Osteocyte (in vitro differentiated cells): ENCODE measurements around the gene CNKSR3. TPM values are rescaled to one million over a fixed set of nuclear protein-coding genes. Genes with fewer than 3 reads are reported as not detected.

ENCODE experiments used
- DNase-seq: peaks from one replicate; pipeline ENCODE4 v3.0.0; 2021; ENCODE audit warnings: mixed read lengths; ENCODE audit not compliant: unreplicated experiment; ENCODE audit errors: extremely low spot score
- H3K27ac Mint-ChIP-seq: one replicate; pipeline ENCODE4 v1.8.0; 2021; ENCODE audit warnings: mild to moderate bottlenecking, mixed read lengths; ENCODE audit not compliant: unreplicated experiment
- H3K27me3 Mint-ChIP-seq: one replicate; pipeline ENCODE4 v1.8.0; 2021; ENCODE audit warnings: mixed read lengths; ENCODE audit not compliant: unreplicated experiment
- H3K36me3 Mint-ChIP-seq: one replicate; pipeline ENCODE4 v1.8.0; 2021; ENCODE audit warnings: mixed read lengths; ENCODE audit not compliant: unreplicated experiment
- H3K4me1 Mint-ChIP-seq: one replicate; pipeline ENCODE4 v1.8.0; 2021; ENCODE audit warnings: mixed read lengths; ENCODE audit not compliant: unreplicated experiment
- H3K4me3 Mint-ChIP-seq: one replicate; pipeline ENCODE4 v1.8.0; 2021; ENCODE audit warnings: mild to moderate bottlenecking, moderate library complexity, mixed read lengths; ENCODE audit not compliant: unreplicated experiment
- H3K9me3 Mint-ChIP-seq: one replicate; pipeline ENCODE4 v1.8.0; 2021; ENCODE audit warnings: mixed read lengths; ENCODE audit not compliant: unreplicated experiment
- CTCF ChIP-seq: fragments of 200-600 bp; sonication (generic); IDR thresholded peaks from 2 replicates; pipeline ENCODE4 v1.5.0; 2021; ENCODE audit warnings: antibody characterized with exemption, mild to moderate bottlenecking, moderate library complexity
- total RNA-seq: library from RNA; stranded (reverse); gene quantifications from 2 replicates; pipeline ENCODE4 v1.2.1, GENCODE V29; 2021

Gene CNKSR3
- total RNA-seq, 1 donor from 2014 or later = 14.6 TPM

- Mint-ChIP-seq H3K4me3 (no peak overlapping the region), H3K9me3 (no peaks in the 10 kb centered on the region), H3K4me1 (peaks cover 3% of the 10 kb centered on the region), H3K27ac (no peak overlapping the region), H3K36me3 (peaks cover 6% of the 10 kb centered on the region), H3K27me3 (no peaks in the 10 kb centered on the region)
- no peak for DNase-seq
- no peak for TF ChIP-seq CTCF
Observed at GRCh38 chr6:154466971-154467679, 43.4 kb downstream of the CNKSR3 start.

- Mint-ChIP-seq H3K27ac (no peak overlapping the region), H3K4me3 (no peak overlapping the region), H3K9me3 (no peaks in the 10 kb centered on the region), H3K27me3 (no peaks in the 10 kb centered on the region), H3K36me3 (peaks cover 6% of the 10 kb centered on the region), H3K4me1 (peaks cover 3% of the 10 kb centered on the region)
- no peak for TF ChIP-seq CTCF
- no peak for DNase-seq
Observed at GRCh38 chr6:154466139-154466538, 44.3 kb downstream of the CNKSR3 start.

GRCh38 chr6:154463573-154464419 lies 46.7 kb downstream of the CNKSR3 start:
- H3K4me3 Mint-ChIP-seq = no peak overlapping the region
- no peak for DNase-seq
- no peaks in the 10 kb centered on the region for H3K36me3 Mint-ChIP-seq
- TF ChIP-seq CTCF = no peak
- no peaks in the 10 kb centered on the region for H3K9me3 Mint-ChIP-seq
- peaks cover 18% of the 10 kb centered on the region for H3K4me1 Mint-ChIP-seq
- H3K27ac Mint-ChIP-seq = no peak overlapping the region
- H3K27me3 Mint-ChIP-seq = no peaks in the 10 kb centered on the region

GRCh38 chr6:154462425-154462824 lies 48.1 kb downstream of the CNKSR3 start:
- no peak for TF ChIP-seq CTCF
- no peaks in the 10 kb centered on the region for H3K27me3 Mint-ChIP-seq
- H3K27ac Mint-ChIP-seq = no peak overlapping the region
- no peak overlapping the region for H3K4me3 Mint-ChIP-seq
- peaks cover 28% of the 10 kb centered on the region for H3K4me1 Mint-ChIP-seq
- no peaks in the 10 kb centered on the region for H3K36me3 Mint-ChIP-seq
- DNase-seq = no peak
- no peaks in the 10 kb centered on the region for H3K9me3 Mint-ChIP-seq

- no peaks in the 10 kb centered on the region for H3K27me3 Mint-ChIP-seq
- DNase-seq = no peak
- H3K9me3 Mint-ChIP-seq = no peaks in the 10 kb centered on the region
- no peak overlapping the region for H3K4me3 Mint-ChIP-seq
- peaks cover 28% of the 10 kb centered on the region for H3K4me1 Mint-ChIP-seq
- no peak for TF ChIP-seq CTCF
- no peaks in the 10 kb centered on the region for H3K36me3 Mint-ChIP-seq
- H3K27ac Mint-ChIP-seq = no peak overlapping the region
Observed at GRCh38 chr6:154461348-154461747, 49.1 kb downstream of the CNKSR3 start.
